ENCODE data around the gene IMPG1. TPM values are rescaled to one million over a fixed set of nuclear protein-coding genes. Genes with fewer than 3 reads are reported as not detected.

IMPG1 gene
- polyA plus RNA-seq, 3 donors, result not detected

DNA sequence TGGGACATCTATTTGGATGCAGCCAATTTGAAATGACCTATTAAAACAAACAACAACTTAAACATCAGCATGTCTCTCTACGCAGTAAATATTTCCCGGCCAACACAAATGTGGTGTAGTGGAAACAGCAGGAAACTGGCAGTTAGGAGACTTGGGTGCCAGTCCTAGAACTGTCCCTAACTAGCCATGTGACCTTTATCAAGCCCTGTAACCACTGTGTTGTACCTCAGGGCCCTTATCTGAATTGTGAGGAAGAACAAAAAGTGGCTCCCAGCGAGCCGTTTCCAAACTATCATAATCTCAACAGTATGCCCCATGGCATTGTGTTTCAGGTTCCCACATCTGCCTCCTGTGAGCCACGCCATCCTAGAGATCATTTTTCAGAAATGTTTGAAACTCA is 124.5 kb downstream of the IMPG1 start:
- H3K9me3 ChIP-seq (replicated peaks in 1 of 2; ENCODE audit: control insufficient read depth in 1 of 2, insufficient read depth in 1 of 2, low read length in 2 of 2), result no peaks in the 10 kb centered on the region
- no peak overlapping the region for H3K4me3 ChIP-seq (replicated peaks in 1 of 3; ENCODE audit: low read depth in 2 of 3, low read length in 3 of 3)
- Mint-ChIP-seq H3K36me3 (no peaks in the 10 kb centered on the region), H3K4me3 (no peak overlapping the region), H3K4me1 (no peaks in the 10 kb centered on the region), H3K27me3 (ENCODE audit: low read depth in 3 of 3) (peaks cover 0 to 1% (median 0%) of the 10 kb centered on the region in 3 donors), H3K9me3 (no peaks in the 10 kb centered on the region), H3K27ac (no peak overlapping the region)
- no peaks in the 10 kb centered on the region for H3K36me3 ChIP-seq (replicated peaks in 1 of 2; ENCODE audit: control insufficient read depth in 1 of 2, insufficient read depth in 2 of 2, low read length in 2 of 2)
- H3K9ac ChIP-seq (ENCODE audit: insufficient read depth, low read length, poor library complexity, severe bottlenecking), result no peak overlapping the region
- WGBS (ENCODE audit: insufficient coverage), result 76% methylated on average over 2 of the region's 5 CpGs
- no peaks in the 10 kb centered on the region for H4K20me1 ChIP-seq (ENCODE audit: insufficient read depth, low read length)
- no peaks in the 10 kb centered on the region for H3K27me3 ChIP-seq (ENCODE audit: control insufficient read depth in 2 of 2, insufficient read depth in 2 of 2, low read length in 2 of 2)
- intact Hi-C loops (cut with micrococcal nuclease), result no loop called here
- H3K27ac ChIP-seq (ENCODE audit: low read depth in 1 of 2, low read length in 2 of 2), result no peak overlapping the region
- no peaks in the 10 kb centered on the region for H3K79me2 ChIP-seq (ENCODE audit: insufficient read depth, low read length)
- H3K4me1 ChIP-seq (ENCODE audit: control insufficient read depth in 1 of 2, insufficient read depth in 2 of 2, low read length in 2 of 2), result no peaks in the 10 kb centered on the region
- H2AFZ ChIP-seq (ENCODE audit: insufficient read depth, low read depth, low read length, poor library complexity, severe bottlenecking), result no peak overlapping the region
- H3K4me2 ChIP-seq (replicated peaks; ENCODE audit: extremely low read depth, low read length, poor library complexity, severe bottlenecking), result no peak overlapping the region
- TF ChIP-seq, protein P1, sequence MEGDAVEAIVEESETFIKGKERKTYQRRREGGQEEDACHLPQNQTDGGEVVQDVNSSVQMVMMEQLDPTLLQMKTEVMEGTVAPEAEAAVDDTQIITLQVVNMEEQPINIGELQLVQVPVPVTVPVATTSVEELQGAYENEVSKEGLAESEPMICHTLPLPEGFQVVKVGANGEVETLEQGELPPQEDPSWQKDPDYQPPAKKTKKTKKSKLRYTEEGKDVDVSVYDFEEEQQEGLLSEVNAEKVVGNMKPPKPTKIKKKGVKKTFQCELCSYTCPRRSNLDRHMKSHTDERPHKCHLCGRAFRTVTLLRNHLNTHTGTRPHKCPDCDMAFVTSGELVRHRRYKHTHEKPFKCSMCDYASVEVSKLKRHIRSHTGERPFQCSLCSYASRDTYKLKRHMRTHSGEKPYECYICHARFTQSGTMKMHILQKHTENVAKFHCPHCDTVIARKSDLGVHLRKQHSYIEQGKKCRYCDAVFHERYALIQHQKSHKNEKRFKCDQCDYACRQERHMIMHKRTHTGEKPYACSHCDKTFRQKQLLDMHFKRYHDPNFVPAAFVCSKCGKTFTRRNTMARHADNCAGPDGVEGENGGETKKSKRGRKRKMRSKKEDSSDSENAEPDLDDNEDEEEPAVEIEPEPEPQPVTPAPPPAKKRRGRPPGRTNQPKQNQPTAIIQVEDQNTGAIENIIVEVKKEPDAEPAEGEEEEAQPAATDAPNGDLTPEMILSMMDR (IDR thresholded peaks at IDR 0.05), result no peak
- no peak for DNase-seq

DNA sequence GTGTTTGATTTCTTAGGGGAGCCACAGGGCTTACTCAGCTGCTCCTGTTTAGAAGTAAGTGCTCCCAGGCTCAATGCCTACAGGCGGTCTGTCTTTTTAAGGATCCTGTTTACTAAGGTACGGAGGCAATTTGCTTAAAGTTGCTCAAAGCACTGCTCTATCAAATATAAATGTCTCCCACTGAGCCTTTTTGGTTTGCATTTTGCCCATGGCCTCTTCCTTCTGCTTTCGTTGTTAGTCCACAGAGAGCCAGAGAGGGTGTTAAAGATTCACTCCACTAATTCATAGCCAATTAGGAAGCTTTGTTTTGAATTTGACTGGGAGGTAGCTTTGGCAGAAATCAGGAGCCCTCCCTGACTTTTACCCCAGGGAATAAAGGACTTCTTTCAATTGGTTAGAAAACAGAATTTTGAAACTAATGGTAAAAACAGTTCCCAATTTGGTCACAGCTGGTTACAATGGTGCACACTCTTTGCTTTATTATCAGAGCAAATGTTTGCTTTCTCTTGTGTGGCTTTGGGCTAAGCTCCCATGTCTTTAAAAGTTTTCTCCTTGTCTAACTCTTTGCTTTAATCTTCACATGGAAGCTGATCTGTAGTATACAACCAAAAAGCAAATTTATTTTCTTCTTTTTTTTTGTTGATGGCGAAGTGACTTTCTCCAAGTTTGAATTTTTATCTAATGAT is 126.2 kb downstream of the IMPG1 start:
- H4K20me1 ChIP-seq (ENCODE audit: insufficient read depth, low read length), result no peaks in the 10 kb centered on the region
- no peaks in the 10 kb centered on the region for H3K79me2 ChIP-seq (ENCODE audit: insufficient read depth, low read length)
- TF ChIP-seq, protein P1 (IDR thresholded peaks at IDR 0.05), result no peak
- WGBS (ENCODE audit: insufficient coverage), result no CpG with 5 or more reads among the region's 4 CpGs
- no peak for DNase-seq
- Mint-ChIP-seq H3K9me3 (no peaks in the 10 kb centered on the region), H3K27ac (no peak overlapping the region), H3K4me1 (no peaks in the 10 kb centered on the region), H3K27me3 (ENCODE audit: low read depth in 3 of 3) (peaks cover 0 to 1% (median 0%) of the 10 kb centered on the region in 3 donors), H3K36me3 (no peaks in the 10 kb centered on the region), H3K4me3 (no peak overlapping the region)
- H3K4me3 ChIP-seq (replicated peaks in 1 of 3; ENCODE audit: low read depth in 2 of 3, low read length in 3 of 3), result no peak overlapping the region
- H3K36me3 ChIP-seq (replicated peaks in 1 of 2; ENCODE audit: control insufficient read depth in 1 of 2, insufficient read depth in 2 of 2, low read length in 2 of 2), result no peaks in the 10 kb centered on the region
- H3K4me2 ChIP-seq (replicated peaks; ENCODE audit: extremely low read depth, low read length, poor library complexity, severe bottlenecking), result no peak overlapping the region
- no peaks in the 10 kb centered on the region for H3K27me3 ChIP-seq (ENCODE audit: control insufficient read depth in 2 of 2, insufficient read depth in 2 of 2, low read length in 2 of 2)
- no peak overlapping the region for H2AFZ ChIP-seq (ENCODE audit: insufficient read depth, low read depth, low read length, poor library complexity, severe bottlenecking)
- no peaks in the 10 kb centered on the region for H3K9me3 ChIP-seq (replicated peaks in 1 of 2; ENCODE audit: control insufficient read depth in 1 of 2, insufficient read depth in 1 of 2, low read length in 2 of 2)
- H3K27ac ChIP-seq (ENCODE audit: low read depth in 1 of 2, low read length in 2 of 2), result no peak overlapping the region
- H3K4me1 ChIP-seq (ENCODE audit: control insufficient read depth in 1 of 2, insufficient read depth in 2 of 2, low read length in 2 of 2), result no peaks in the 10 kb centered on the region
- intact Hi-C loops (cut with micrococcal nuclease), result no loop called here
- no peak overlapping the region for H3K9ac ChIP-seq (ENCODE audit: insufficient read depth, low read length, poor library complexity, severe bottlenecking)
